ENCODE data around the gene OVAAL. TPM values are rescaled to one million over a fixed set of nuclear protein-coding genes. Genes with fewer than 3 reads are reported as not detected.

Gene OVAAL
- total RNA-seq, 1 experiment from 2014 or later: not detected

GRCh38 chr1:180533266-180533987 lies 25.3 kb upstream of the OVAAL start:
- intact Hi-C loops (cut with micrococcal nuclease; ENCODE audit: unreplicated experiment): loop anchor here (1.0 to 5.0 kb wide), 3 partner anchors 244 to 633 kb away; no protein-coding TSS in a partner anchor
- H3K4me3 Mint-ChIP-seq (ENCODE audit: unreplicated experiment): no peak overlapping the region
- H3K9me3 Mint-ChIP-seq (ENCODE audit: unreplicated experiment): no peaks in the 10 kb centered on the region
- Histone ChIP-seq H3K27me3 (replicated peaks; ENCODE audit: control insufficient read depth, insufficient read depth, low read length) (no peaks in the 10 kb centered on the region), H3K36me3 (ENCODE audit: control insufficient read depth, insufficient read depth, low read length) (no peaks in the 10 kb centered on the region), H3K4me1 (peaks cover 6% of the 10 kb centered on the region; the same call in 1 of the 2 replicates), H3K4me3 (ENCODE audit: low read depth, low read length) (no peak overlapping the region), H3K9me3 (no peaks in the 10 kb centered on the region)
- TF ChIP-seq CTCF (IDR thresholded peaks at IDR 0.05; ENCODE audit: insufficient read depth in 1 of 2, low read depth in 1 of 2, low read length in 1 of 2, severe bottlenecking in 1 of 2, unreplicated experiment in 1 of 2): peak; percentile 72 to 74
- no peaks in the 10 kb centered on the region for H3K36me3 Mint-ChIP-seq (ENCODE audit: insufficient read depth, unreplicated experiment)
- peak; percentile 59 to 77 for DNase-seq
- peaks cover 10% of the 10 kb centered on the region for H3K4me1 Mint-ChIP-seq (ENCODE audit: low read depth, unreplicated experiment)
- ChIA-PET POLR2A (no interaction called here), CTCF (no interaction called here)
- no TSS peak for BruUV-seq (replicated peaks)
- no peak overlapping the region for H3K27ac Mint-ChIP-seq (ENCODE audit: unreplicated experiment)
- no peaks in the 10 kb centered on the region for H3K27me3 Mint-ChIP-seq (ENCODE audit: insufficient read depth, unreplicated experiment)

DNA sequence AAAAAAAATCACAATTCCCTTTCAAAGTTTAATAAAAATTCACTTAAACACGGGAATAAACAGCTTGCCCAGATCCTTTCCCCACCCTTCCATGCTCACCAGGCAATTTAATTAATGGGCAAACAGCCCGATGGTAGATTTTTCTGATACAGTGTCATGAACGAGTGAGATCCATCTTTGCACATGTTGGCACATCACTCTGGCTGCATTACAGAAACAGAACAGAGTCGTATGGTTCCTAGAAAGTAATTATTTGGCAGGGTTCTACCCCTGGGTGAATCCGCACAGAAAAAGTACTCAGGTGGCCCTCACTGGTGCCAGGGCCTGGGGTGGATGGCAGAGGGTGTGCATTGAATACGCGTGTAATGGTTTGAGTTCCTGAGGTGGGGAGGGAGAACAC lies 24.6 kb upstream of the OVAAL start:
- Histone ChIP-seq H3K4me3 (ENCODE audit: low read depth, low read length) (no peak overlapping the region), H3K9me3 (no peaks in the 10 kb centered on the region), H3K36me3 (ENCODE audit: control insufficient read depth, insufficient read depth, low read length) (no peaks in the 10 kb centered on the region), H3K4me1 (peaks cover 6% of the 10 kb centered on the region; the same call in 1 of the 2 replicates), H3K27me3 (replicated peaks; ENCODE audit: control insufficient read depth, insufficient read depth, low read length) (no peaks in the 10 kb centered on the region)
- Mint-ChIP-seq H3K9me3 (ENCODE audit: unreplicated experiment) (no peaks in the 10 kb centered on the region), H3K27me3 (ENCODE audit: insufficient read depth, unreplicated experiment) (no peaks in the 10 kb centered on the region), H3K27ac (ENCODE audit: unreplicated experiment) (no peak overlapping the region), H3K4me1 (ENCODE audit: low read depth, unreplicated experiment) (peaks cover 10% of the 10 kb centered on the region), H3K36me3 (ENCODE audit: insufficient read depth, unreplicated experiment) (no peaks in the 10 kb centered on the region), H3K4me3 (ENCODE audit: unreplicated experiment) (no peak overlapping the region)
- no TSS peak for BruUV-seq (replicated peaks)
- no peak for TF ChIP-seq CTCF (IDR thresholded peaks at IDR 0.05; ENCODE audit: insufficient read depth in 1 of 2, low read depth in 1 of 2, low read length in 1 of 2, severe bottlenecking in 1 of 2, unreplicated experiment in 1 of 2)
- ChIA-PET POLR2A (no interaction called here), CTCF (no interaction called here)
- no peak for DNase-seq
- intact Hi-C loops (cut with micrococcal nuclease; ENCODE audit: unreplicated experiment): loop anchor here (5.0 kb wide), 2 partner anchors 243 to 328 kb away; no protein-coding TSS in a partner anchor

DNA sequence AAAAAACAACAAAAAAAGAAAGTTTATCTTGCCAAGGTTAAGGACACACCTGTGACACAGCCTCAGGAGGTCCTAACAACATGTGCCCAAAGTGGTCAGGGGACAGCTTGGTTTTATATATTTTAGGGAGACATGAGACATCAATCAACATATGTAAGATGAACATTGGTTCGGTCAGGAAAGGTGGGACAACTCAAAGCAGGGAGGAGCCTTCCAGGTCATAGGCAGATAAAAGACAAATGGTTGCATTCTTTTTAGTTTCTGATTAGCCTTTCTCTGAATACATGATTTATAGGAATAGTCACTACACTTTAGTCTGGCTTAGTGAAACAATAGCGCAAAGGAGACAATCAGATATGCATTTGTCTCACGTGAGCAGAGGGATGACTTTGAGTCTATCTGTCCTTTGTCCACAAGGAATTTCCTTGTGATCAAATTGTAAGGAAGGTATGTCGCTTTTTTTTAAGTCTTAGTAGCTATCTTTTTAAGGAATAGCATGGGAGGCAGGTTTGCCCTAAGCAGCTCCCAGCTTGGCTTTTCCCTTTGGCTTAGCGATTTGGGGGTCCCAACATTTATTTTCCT lies 23.3 kb upstream of the OVAAL start:
- Mint-ChIP-seq H3K36me3 (ENCODE audit: insufficient read depth, unreplicated experiment) (no peaks in the 10 kb centered on the region), H3K4me1 (ENCODE audit: low read depth, unreplicated experiment) (peaks cover 3% of the 10 kb centered on the region), H3K4me3 (ENCODE audit: unreplicated experiment) (no peak overlapping the region), H3K27me3 (ENCODE audit: insufficient read depth, unreplicated experiment) (no peaks in the 10 kb centered on the region), H3K27ac (ENCODE audit: unreplicated experiment) (no peak overlapping the region), H3K9me3 (ENCODE audit: unreplicated experiment) (no peaks in the 10 kb centered on the region)
- no peak for TF ChIP-seq CTCF (IDR thresholded peaks at IDR 0.05; ENCODE audit: insufficient read depth in 1 of 2, low read depth in 1 of 2, low read length in 1 of 2, severe bottlenecking in 1 of 2, unreplicated experiment in 1 of 2)
- Histone ChIP-seq H3K9me3 (no peaks in the 10 kb centered on the region), H3K4me1 (peaks cover 6% of the 10 kb centered on the region; the same call in 1 of the 2 replicates), H3K27me3 (replicated peaks; ENCODE audit: control insufficient read depth, insufficient read depth, low read length) (no peaks in the 10 kb centered on the region), H3K36me3 (ENCODE audit: control insufficient read depth, insufficient read depth, low read length) (no peaks in the 10 kb centered on the region), H3K4me3 (ENCODE audit: low read depth, low read length) (no peak overlapping the region)
- POLR2A ChIA-PET: interaction anchor here (0.6 kb wide), 1 partner anchor 19 kb away, joined by 4 read pairs; no protein-coding TSS in a partner anchor
- CTCF ChIA-PET: interaction anchor here (0.7 kb wide), 1 partner anchor 642 kb away, joined by 3 read pairs; no protein-coding TSS in a partner anchor
- DNase-seq: no peak
- no TSS peak for BruUV-seq (replicated peaks)
- intact Hi-C loops (cut with micrococcal nuclease; ENCODE audit: unreplicated experiment): no loop called here
